HG03064 (cell line): ENCODE measurements around the gene MCM3AP.

Experiments used
- ATAC-seq: cut with Tn5 transposase; IDR thresholded peaks from one replicate; pipeline ENCODE4 v1.9.1; 2021; ENCODE audit warnings: low read depth; ENCODE audit not compliant: unreplicated experiment

MCM3AP gene

GRCh38 chr21:46189959-46190490 lies 95.4 kb downstream of the MCM3AP start:
- ATAC-seq, result no peak

- ATAC-seq, result no peak
These were observed 96.0 kb downstream of the MCM3AP start for GRCh38 chr21:46189213-46189958.

GRCh38 chr21:46188226-46189212 lies 96.9 kb downstream of the MCM3AP start:
- ATAC-seq, result no peak

GRCh38 chr21:46187814-46188213 lies 97.6 kb downstream of the MCM3AP start:
- no peak for ATAC-seq

- no peak for ATAC-seq
These were observed 98.2 kb downstream of the MCM3AP start for GRCh38 chr21:46187261-46187660.

GRCh38 chr21:46185716-46186115 lies 99.7 kb downstream of the MCM3AP start:
- ATAC-seq, result no peak
